Lower lobe of right lung (tissue), 2 donors: ENCODE measurements around the gene DYNC1I1. TPM values are rescaled to one million over a fixed set of nuclear protein-coding genes. Genes with fewer than 3 reads are reported as not detected.

ENCODE experiments used
- ATAC-seq, 2 donors: fragments of 200-7000 bp; cut with Tn5 transposase; one replicate each; pipeline ENCODE4 v1.9.1; 2020 to 2022; ENCODE audit warnings: mild to moderate bottlenecking in 2 of 2, moderate library complexity in 2 of 2
- DNase-seq: peaks from one replicate; pipeline ENCODE4 v3.0.0-alpha.2; 2020
- H3K27ac ChIP-seq: fragments of 200-600 bp; one replicate; pipeline ENCODE4 v1.8.0; 2022
- H3K27me3 ChIP-seq: fragments of 200-600 bp; one replicate; pipeline ENCODE4 v1.8.0; 2022; ENCODE audit warnings: low read depth
- H3K36me3 ChIP-seq: fragments of 200-600 bp; one replicate; pipeline ENCODE4 v1.8.0; 2022; ENCODE audit warnings: mild to moderate bottlenecking
- H3K4me1 ChIP-seq: fragments of 200-600 bp; one replicate; pipeline ENCODE4 v1.8.0; 2022
- H3K4me3 ChIP-seq: fragments of 200-600 bp; one replicate; pipeline ENCODE4 v1.8.0; 2022; ENCODE audit warnings: mild to moderate bottlenecking
- H3K9me3 ChIP-seq: fragments of 200-600 bp; one replicate; pipeline ENCODE4 v1.8.0; 2022
- intact Hi-C: fragments of 100-400 bp; cut with DNase I; formaldehyde crosslinking; loops from one replicate; pipeline ENCODE4 v1.11.0; 2022
- total RNA-seq: library from RNA; stranded (reverse); fragmentation: NEBNext Ultra II Directional; extraction: Animal tissue kit (Norgen Biotek cat#: 25700); gene quantifications from one replicate; pipeline ENCODE4 v1.2.1, GENCODE V29; 2021
- TF ChIP-seq, protein P1 (sequence below): fragments of 200-600 bp; IDR thresholded peaks from one replicate; pipeline ENCODE4 v1.8.0; 2022; ENCODE audit warnings: antibody characterized with exemption, mild to moderate bottlenecking
- donor health status: DM: no; HTN: yes; CAD: no; lungs with severe emphysema.

Gene DYNC1I1
- total RNA-seq, 1 donor from 2014 or later: 1.3 TPM

DNA sequence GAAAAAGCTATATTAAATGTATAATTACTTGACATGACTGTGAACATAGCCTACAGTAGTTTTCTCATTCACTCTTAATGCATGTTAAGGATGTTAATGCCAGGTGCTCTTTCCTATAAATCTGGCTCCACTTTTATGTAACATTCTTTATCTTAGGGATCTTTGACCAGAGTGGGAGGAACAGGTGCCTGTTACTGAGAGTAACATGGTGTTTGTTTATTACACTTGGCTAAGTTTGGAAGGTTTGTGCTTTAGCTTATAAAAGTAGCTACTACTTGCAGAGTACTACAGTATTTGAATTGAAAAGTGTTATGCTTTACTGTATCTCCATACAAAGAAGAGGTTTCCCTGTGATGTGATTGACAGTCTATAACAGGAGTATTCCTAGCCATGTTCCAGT, 183.4 kb downstream of the DYNC1I1 start:
- Histone ChIP-seq H3K27ac (no peak overlapping the region), H3K27me3 (no peaks in the 10 kb centered on the region), H3K9me3 (no peaks in the 10 kb centered on the region), H3K4me3 (no peak overlapping the region), H3K36me3 (no peaks in the 10 kb centered on the region), H3K4me1 (no peaks in the 10 kb centered on the region)
- DNase-seq: no peak
- no peak for ATAC-seq
- TF ChIP-seq, protein P1, sequence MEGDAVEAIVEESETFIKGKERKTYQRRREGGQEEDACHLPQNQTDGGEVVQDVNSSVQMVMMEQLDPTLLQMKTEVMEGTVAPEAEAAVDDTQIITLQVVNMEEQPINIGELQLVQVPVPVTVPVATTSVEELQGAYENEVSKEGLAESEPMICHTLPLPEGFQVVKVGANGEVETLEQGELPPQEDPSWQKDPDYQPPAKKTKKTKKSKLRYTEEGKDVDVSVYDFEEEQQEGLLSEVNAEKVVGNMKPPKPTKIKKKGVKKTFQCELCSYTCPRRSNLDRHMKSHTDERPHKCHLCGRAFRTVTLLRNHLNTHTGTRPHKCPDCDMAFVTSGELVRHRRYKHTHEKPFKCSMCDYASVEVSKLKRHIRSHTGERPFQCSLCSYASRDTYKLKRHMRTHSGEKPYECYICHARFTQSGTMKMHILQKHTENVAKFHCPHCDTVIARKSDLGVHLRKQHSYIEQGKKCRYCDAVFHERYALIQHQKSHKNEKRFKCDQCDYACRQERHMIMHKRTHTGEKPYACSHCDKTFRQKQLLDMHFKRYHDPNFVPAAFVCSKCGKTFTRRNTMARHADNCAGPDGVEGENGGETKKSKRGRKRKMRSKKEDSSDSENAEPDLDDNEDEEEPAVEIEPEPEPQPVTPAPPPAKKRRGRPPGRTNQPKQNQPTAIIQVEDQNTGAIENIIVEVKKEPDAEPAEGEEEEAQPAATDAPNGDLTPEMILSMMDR: no peak
- intact Hi-C loops: no loop called here

DNA sequence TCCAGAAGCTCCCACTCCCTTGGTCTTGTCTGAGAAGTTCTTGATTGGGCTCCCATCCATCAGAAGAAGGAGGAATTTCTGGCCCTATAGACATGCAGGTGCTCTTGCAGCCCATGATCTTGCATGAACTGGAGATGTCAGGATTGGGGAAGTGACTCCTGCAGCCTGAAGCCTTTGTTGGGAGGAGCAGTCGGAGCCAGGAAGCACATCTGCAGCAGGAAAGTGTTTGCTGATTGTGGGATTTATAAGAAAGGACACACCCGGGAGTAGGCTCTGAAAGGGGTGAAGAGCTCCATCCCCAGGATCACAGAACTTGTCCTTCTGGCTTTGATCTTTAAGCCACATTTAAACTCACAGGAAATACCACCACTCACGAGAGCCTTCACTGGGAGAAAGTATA, 185.2 kb downstream of the DYNC1I1 start:
- Histone ChIP-seq H3K36me3 (no peaks in the 10 kb centered on the region), H3K27ac (no peak overlapping the region), H3K27me3 (no peaks in the 10 kb centered on the region), H3K9me3 (no peaks in the 10 kb centered on the region), H3K4me1 (no peaks in the 10 kb centered on the region), H3K4me3 (no peak overlapping the region)
- TF ChIP-seq, protein P1: no peak
- DNase-seq (no peak), ATAC-seq (no peak)
- intact Hi-C loops: no loop called here

DNA sequence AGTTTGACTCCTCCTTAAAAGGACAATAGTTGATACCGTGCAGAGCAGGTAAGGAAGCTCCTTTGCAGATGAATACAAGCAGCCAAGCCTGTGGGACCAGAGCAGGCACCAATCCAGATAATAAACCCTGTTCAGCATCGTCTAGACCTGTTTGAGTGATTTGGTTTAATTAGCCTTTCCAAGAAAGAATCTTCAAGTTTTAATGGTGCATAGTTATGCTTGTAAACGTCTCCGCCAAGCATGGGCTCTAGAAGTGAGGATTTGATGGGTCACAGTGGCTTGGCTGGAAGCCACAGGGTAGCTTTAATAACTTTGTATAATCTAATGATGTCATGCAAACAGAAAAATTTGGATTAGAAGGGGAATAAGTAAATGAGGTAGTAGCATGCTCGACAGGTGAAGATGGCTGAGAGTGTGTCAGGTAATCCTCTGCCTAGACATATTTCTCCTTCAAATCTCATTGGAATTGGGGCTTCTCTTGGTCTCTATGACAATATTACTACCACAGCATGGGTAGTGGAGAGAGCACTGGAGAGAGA, 188.4 kb downstream of the DYNC1I1 start:
- Histone ChIP-seq H3K9me3 (no peaks in the 10 kb centered on the region), H3K27ac (no peak overlapping the region), H3K4me1 (no peaks in the 10 kb centered on the region), H3K27me3 (no peaks in the 10 kb centered on the region), H3K4me3 (no peak overlapping the region), H3K36me3 (no peaks in the 10 kb centered on the region)
- DNase-seq (no peak), ATAC-seq (no peak)
- intact Hi-C loops: no loop called here
- TF ChIP-seq, protein P1: no peak

DNA sequence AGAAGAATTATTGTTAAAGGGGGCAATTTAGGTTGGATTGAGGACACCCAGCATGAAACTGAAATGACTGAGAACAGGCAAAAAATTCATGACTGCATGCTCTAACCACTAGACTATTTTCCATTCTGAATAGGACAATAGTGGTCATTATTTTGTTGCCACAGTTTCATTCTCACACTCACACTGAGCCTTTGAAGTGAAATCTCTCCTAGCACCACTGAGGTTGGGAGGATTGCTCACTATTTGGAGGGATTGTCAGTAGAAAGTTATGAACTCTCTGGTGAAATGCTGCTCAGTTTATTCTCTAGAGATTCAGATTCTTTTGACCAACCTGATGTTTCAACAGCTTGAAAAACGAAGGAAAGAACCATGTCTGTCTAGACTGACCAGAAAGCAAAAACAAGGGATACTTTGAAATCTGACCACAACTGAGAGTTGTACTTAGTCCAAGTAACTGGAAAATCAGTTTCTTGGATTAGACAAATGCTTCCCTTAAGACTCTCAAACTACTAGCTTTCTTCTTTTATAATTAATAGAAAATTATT, 191.2 kb downstream of the DYNC1I1 start:
- ATAC-seq: no peak

DNA sequence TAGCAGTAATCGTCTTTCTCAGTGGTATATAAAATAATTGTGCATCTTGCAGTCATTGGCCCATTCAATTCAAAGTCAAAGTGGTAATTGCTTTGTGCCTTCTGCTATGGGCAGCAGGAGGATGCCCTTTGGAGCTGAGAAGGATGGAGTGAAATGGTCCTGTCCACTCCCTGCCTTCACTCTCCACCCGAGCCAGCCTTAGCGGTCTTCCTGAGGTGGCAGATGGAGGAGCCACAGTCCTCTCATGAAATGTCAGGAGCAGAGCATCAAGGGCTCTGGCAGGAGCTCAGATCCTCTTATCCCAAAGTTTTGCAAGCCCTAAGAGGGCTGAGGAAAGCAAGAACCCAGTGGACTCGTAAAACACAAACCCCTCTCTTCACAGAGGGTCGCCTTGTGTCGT, 199.4 kb downstream of the DYNC1I1 start:
- no peaks in the 10 kb centered on the region for H3K9me3 ChIP-seq
- TF ChIP-seq, protein P1: no peak
- no peak for ATAC-seq
- no peaks in the 10 kb centered on the region for H3K27me3 ChIP-seq
- no peak overlapping the region for H3K27ac ChIP-seq
- no peaks in the 10 kb centered on the region for H3K4me1 ChIP-seq
- intact Hi-C loops: no loop called here
- DNase-seq: no peak
- no peak overlapping the region for H3K4me3 ChIP-seq
- no peaks in the 10 kb centered on the region for H3K36me3 ChIP-seq

More for the DNA sequence above, 191.2 kb downstream of the DYNC1I1 start:
- Histone ChIP-seq H3K4me1 (no peaks in the 10 kb centered on the region), H3K9me3 (no peaks in the 10 kb centered on the region), H3K27ac (no peak overlapping the region), H3K4me3 (no peak overlapping the region), H3K27me3 (no peaks in the 10 kb centered on the region), H3K36me3 (no peaks in the 10 kb centered on the region)
- no peak for DNase-seq
- intact Hi-C loops: no loop called here
- TF ChIP-seq, protein P1: no peak
